Vagina (tissue), 2 donors: ENCODE data around the gene HIPK2.

Experiments used
- CTCF ChIP-seq, 3 experiments: fragments of 450-650 bp in 2 of 3; fragments of 200-600 bp in 1 of 3; sonication (generic) in 1 of 3; IDR thresholded peaks; one replicate each; pipeline ENCODE4 v1.5.1; 2017 to 2019; ENCODE audit warnings: antibody characterized with exemption in 3 of 3, mild to moderate bottlenecking in 2 of 3, moderate library complexity in 2 of 3
- POLR2A ChIP-seq, 2 donors: fragments of 450-650 bp; IDR thresholded peaks; one replicate each; pipeline ENCODE4 v1.6.1; 2017; ENCODE audit warnings: antibody characterized with exemption in 2 of 2, mild to moderate bottlenecking in 2 of 2, moderate library complexity in 2 of 2

GRCh38 chr7:139695051-139695450 is 82.7 kb downstream of the HIPK2 start:
- no peak for TF ChIP-seq CTCF (IDR thresholded peaks at IDR 0.05)
- TF ChIP-seq POLR2A (IDR thresholded peaks at IDR 0.05): no peak
